Ovary (tissue), 9 donors: ENCODE results near the gene AKAP6. TPM values are rescaled to one million over a fixed set of nuclear protein-coding genes. Genes with fewer than 3 reads are reported as not detected.
"Not testable (repeated sequence)": the region's sequence is repeated elsewhere in the genome, so short reads cannot be mapped to it uniquely, and the experiment has no call there.

Experiments
- DNase-seq, 5 donors: peaks; one replicate each; pipeline ENCODE4 v3.0.0-alpha.2; 2019 to 2020
- H3K27ac ChIP-seq, 2 donors: fragments of 200-600 bp; one replicate each; pipeline versions ENCODE4 v1.5.1 to v1.8.0; 2019 to 2022
- H3K27me3 ChIP-seq: fragments of 200-600 bp; one replicate; pipeline ENCODE4 v1.8.0; 2022
- H3K36me3 ChIP-seq: fragments of 200-600 bp; sonication (generic); one replicate; pipeline ENCODE4 v1.5.1; 2019
- H3K4me1 ChIP-seq: one replicate; pipeline ENCODE4 v1.8.1; 2013; ENCODE audit warnings: mild to moderate bottlenecking, moderate library complexity; ENCODE audit not compliant: insufficient read depth
- H3K4me3 ChIP-seq: fragments of 200-600 bp; sonication (generic); one replicate; pipeline ENCODE4 v1.5.1; 2017
- H3K9me3 ChIP-seq, 2 donors: fragments of 200-600 bp in 1 of 2; sonication (generic) in 1 of 2; one replicate each; pipeline versions ENCODE4 v1.5.1 to v1.8.1; 2013 to 2019; ENCODE audit warnings: mild to moderate bottlenecking in 1 of 2, moderate library complexity in 1 of 2
- CTCF ChIP-seq, 3 donors: fragments of 450-650 bp in 2 of 3; fragments of 200-600 bp in 1 of 3; IDR thresholded peaks; one replicate each; pipeline versions ENCODE4 v1.5.1 to v1.8.0; 2016 to 2022; ENCODE audit warnings: antibody characterized with exemption in 3 of 3, mild to moderate bottlenecking in 1 of 3
- EP300 ChIP-seq: sonication (generic); formaldehyde crosslinking; IDR thresholded peaks from one replicate; pipeline ENCODE4 v1.6.1; 2017; ENCODE audit warnings: antibody characterized with exemption
- POLR2A ChIP-seq: fragments of 450-650 bp; IDR thresholded peaks from one replicate; pipeline ENCODE4 v1.6.1; 2017; ENCODE audit warnings: antibody characterized with exemption, mild to moderate bottlenecking, moderate library complexity
- WGBS, 3 donors: extraction: QIAGEN DNeasy Blood & Tissue Kit in 1 of 3; methylation state at CpG; one replicate each; pipeline versions ENCODE4 v1.1.5 to v1.1.7; 2013 to 2017; 5-methylcytosine and 5-hydroxymethylcytosine counted together
- intact Hi-C, 4 donors: fragments of 100-400 bp; cut with DNase I; formaldehyde crosslinking; loops; one replicate each; pipeline versions ENCODE4 v1.11.0 to v1.15.1; 2022 to 2023
- polyA plus RNA-seq, 2 donors: library from polyadenylated mRNA; stranded (reverse); fragments of 200-250 nt in 1 of 2; fragments of 350-450 nt in 1 of 2; fragmentation: Illumina TruSeq in 1 of 2; extraction: RNeasy Lipid Tissue Mini Kit (QIAGEN cat#74804) in 1 of 2; gene quantifications; one replicate each; pipeline ENCODE4 v1.2.3, GENCODE V29; 2013 to 2014
- total RNA-seq, 7 donors: library from RNA; depleted of rRNA in 2 of 7; stranded (reverse); fragments of >200 nt in 2 of 7; fragmentation: NEBNext Ultra II Directional in 3 of 7; extraction: Animal tissue kit (Norgen Biotek cat#: 25700) in 3 of 7; gene quantifications; one replicate each; pipeline versions ENCODE4 v1.1.0 to v1.2.4, GENCODE V29; 2016 to 2023
- donor health status: DM: no; HTN: no; CAD: no; lungs with moderate emphysema.
- donor health status: DM: no; HTN: no; CAD: no.
- donor health status: Bipolar disorder and iron deficiency.
- donor health status: DM: yes; HTN: yes; CAD: no.
- donor health status: DM: no; HTN: no; CAD: no.
- donor health status: DM: yes; HTN: yes; CAD: no.

Gene AKAP6
- total and polyA plus RNA-seq, 9 donors, result 2.3 to 13.1 (median 6.9) TPM

- no peaks in the 10 kb centered on the region for H3K9me3 ChIP-seq
- H3K4me1 ChIP-seq, result no peaks in the 10 kb centered on the region
- H3K27ac ChIP-seq, result no peak overlapping the region
- no peaks in the 10 kb centered on the region for H3K36me3 ChIP-seq
- intact Hi-C loops, result no loop called here
- no peak overlapping the region for H3K4me3 ChIP-seq
- TF ChIP-seq EP300, result no peak
- DNase-seq, result no peak
- 82 to 96% (median 94%) methylated on average over 1 of the region's 1 CpG for WGBS, 3 donors
- H3K27me3 ChIP-seq, result no peaks in the 10 kb centered on the region
Observed at GRCh38 chr14:32379447-32379846, 50.3 kb downstream of the AKAP6 start.

GRCh38 chr14:32381869-32382268, 52.8 kb downstream of the AKAP6 start:
- no peak for DNase-seq
- Histone ChIP-seq H3K4me1 (no peaks in the 10 kb centered on the region), H3K36me3 (no peaks in the 10 kb centered on the region), H3K27ac (no peak overlapping the region), H3K9me3 (no peaks in the 10 kb centered on the region), H3K4me3 (no peak overlapping the region), H3K27me3 (no peaks in the 10 kb centered on the region)
- WGBS, 3 donors, result 89 to 94% (median 90%) methylated on average over 2 of the region's 2 CpGs
- intact Hi-C loops, result no loop called here
- TF ChIP-seq CTCF (IDR thresholded peaks at IDR 0.05), result no peak
- no peak for TF ChIP-seq POLR2A
- TF ChIP-seq EP300, result no peak

DNA sequence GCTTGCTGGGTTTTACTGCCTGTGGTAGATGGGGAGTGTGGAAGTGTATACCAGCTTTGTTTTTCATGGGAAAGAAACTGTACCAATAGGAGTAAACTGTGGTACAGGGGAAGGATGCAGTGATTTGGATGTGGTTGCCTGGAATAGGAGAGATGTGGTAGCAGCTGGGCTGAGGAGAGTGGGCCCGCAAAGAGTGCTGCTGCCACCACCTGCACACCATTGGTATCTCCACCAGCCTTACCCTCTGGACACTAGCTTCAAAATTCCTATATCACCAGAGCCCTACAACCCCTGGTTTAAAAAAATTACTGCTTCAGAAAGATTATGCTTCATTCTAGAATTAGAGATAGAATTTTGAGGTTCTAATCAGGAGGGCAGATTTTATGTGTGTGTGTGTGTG, 53.6 kb downstream of the AKAP6 start:
- 64 to 83% (median 71%) methylated on average over 1 of the region's 1 CpG for WGBS, 3 donors
- intact Hi-C loops, result no loop called here
- H3K27ac ChIP-seq, result no peak overlapping the region
- H3K36me3 ChIP-seq, result no peaks in the 10 kb centered on the region
- no peak for TF ChIP-seq CTCF (IDR thresholded peaks at IDR 0.05)
- no peak for TF ChIP-seq EP300
- TF ChIP-seq POLR2A, result no peak
- no peak overlapping the region for H3K4me3 ChIP-seq
- no peaks in the 10 kb centered on the region for H3K9me3 ChIP-seq
- H3K27me3 ChIP-seq, result no peaks in the 10 kb centered on the region
- DNase-seq, result no peak
- H3K4me1 ChIP-seq, result no peaks in the 10 kb centered on the region

GRCh38 chr14:32383364-32384009, 54.4 kb downstream of the AKAP6 start:
- no peak for DNase-seq
- Histone ChIP-seq H3K27me3 (no peaks in the 10 kb centered on the region), H3K4me1 (no peaks in the 10 kb centered on the region), H3K27ac (no peak overlapping the region), H3K4me3 (no peak overlapping the region), H3K36me3 (no peaks in the 10 kb centered on the region), H3K9me3 (no peaks in the 10 kb centered on the region)
- WGBS, 3 donors, result 89 to 94% (median 89%) methylated on average over 3 of the region's 3 CpGs
- no peak for TF ChIP-seq EP300
- intact Hi-C loops, result no loop called here

GRCh38 chr14:32384464-32384863, 55.4 kb downstream of the AKAP6 start:
- H3K4me3 ChIP-seq, result no peak overlapping the region
- no peak overlapping the region for H3K27ac ChIP-seq
- 96 to 98% (median 98%) methylated on average over 2 of the region's 2 CpGs for WGBS, 3 donors
- H3K36me3 ChIP-seq, result no peaks in the 10 kb centered on the region
- TF ChIP-seq CTCF (IDR thresholded peaks at IDR 0.05) (no peak), POLR2A (no peak), EP300 (no peak)
- intact Hi-C loops, result no loop called here
- no peaks in the 10 kb centered on the region for H3K4me1 ChIP-seq
- H3K9me3 ChIP-seq, result no peaks in the 10 kb centered on the region
- no peaks in the 10 kb centered on the region for H3K27me3 ChIP-seq
- DNase-seq, result no peak

- H3K36me3 ChIP-seq, H3K4me1 ChIP-seq, DNase-seq, H3K27ac ChIP-seq, H3K9me3 ChIP-seq, H3K4me3 ChIP-seq, H3K27me3 ChIP-seq, intact Hi-C loops: not testable (repeated sequence)
- 88 to 98% (median 94%) methylated on average over 2 of the region's 2 CpGs for WGBS, 3 donors
Observed at GRCh38 chr14:32387295-32387694, 58.2 kb downstream of the AKAP6 start.
